ENCODE data around the gene PCDHGA11. TPM values are rescaled to one million over a fixed set of nuclear protein-coding genes. Genes with fewer than 3 reads are reported as not detected.
"Not testable (repeated sequence)": the region's sequence is repeated elsewhere in the genome, so short reads cannot be mapped to it uniquely, and the experiment has no call there.

PCDHGA11 gene
- polyA plus RNA-seq, 12 donors = 2.6 to 5.1 (median 3.4) TPM; not detected in 2

- no peak for DNase-seq
Observed at GRCh38 chr5:141422742-141423291, 2.0 kb downstream of the PCDHGA11 start.

- no peak for DNase-seq
Observed at GRCh38 chr5:141427783-141428426, 7.1 kb downstream of the PCDHGA11 start.

- no peak for DNase-seq
Observed at GRCh38 chr5:141430332-141431113, 9.7 kb downstream of the PCDHGA11 start, which contains the start of gene PCDHGA12. TSS of gene PCDHGA12 (plus strand) at chr5:141430507. CDS start at chr5:141430760, 253 bp downstream.

GRCh38 chr5:141431286-141431685 lies 10.4 kb downstream of the PCDHGA11 start:
- no peak for DNase-seq

GRCh38 chr5:141432308-141432707 lies 11.5 kb downstream of the PCDHGA11 start:
- DNase-seq = not testable (repeated sequence)

GRCh38 chr5:141432726-141433125 lies 11.9 kb downstream of the PCDHGA11 start:
- DNase-seq = not testable (repeated sequence)

GRCh38 chr5:141434006-141434405 lies 13.2 kb downstream of the PCDHGA11 start:
- no peak for DNase-seq

- DNase-seq = no peak
Observed at GRCh38 chr5:141437221-141437620, 16.4 kb downstream of the PCDHGA11 start.

GRCh38 chr5:141439411-141440141 lies 18.7 kb downstream of the PCDHGA11 start:
- no peak for DNase-seq

GRCh38 chr5:141440341-141440740 lies 19.5 kb downstream of the PCDHGA11 start:
- DNase-seq = no peak

GRCh38 chr5:141441571-141442170 lies 20.8 kb downstream of the PCDHGA11 start:
- DNase-seq = no peak

GRCh38 chr5:141465351-141465750 lies 44.5 kb downstream of the PCDHGA11 start:
- DNase-seq = no peak

Other genes starting within 250 kb of the PCDHGA11 start
- 1 to 10 TPM in 11 of 12 donors, not detected in 1; 1.8 to 3.3 (median 2.4) TPM for gene PCDHB7, start 248.4 kb upstream of the PCDHGA11 start, polyA plus RNA-seq (ENCODE audit: insufficient read length in 12 of 12)
- gene PCDHB8, start 243.3 kb upstream of the PCDHGA11 start, polyA plus RNA-seq (ENCODE audit: insufficient read length in 12 of 12) = 1 to 10 TPM in 6 of 12 donors, under 1 TPM in 4, not detected in 2; 0.44 to 1.6 (median 1.2) TPM
- 1 to 10 TPM in 11 of 12 donors, not detected in 1; 2.8 to 6.3 (median 3.9) TPM for gene PCDHB16, start 238.7 kb upstream of the PCDHGA11 start, polyA plus RNA-seq (ENCODE audit: insufficient read length in 12 of 12)
- gene PCDHB9, start 233.9 kb upstream of the PCDHGA11 start, polyA plus RNA-seq (ENCODE audit: insufficient read length in 12 of 12) = 1 to 10 TPM in 10 of 12 donors, not detected in 2; 1.4 to 4.6 (median 2.3) TPM
- 1 to 10 TPM in 10 of 12 donors, not detected in 2; 3.2 to 5.7 (median 4.8) TPM for gene PCDHB10, start 228.7 kb upstream of the PCDHGA11 start, polyA plus RNA-seq (ENCODE audit: insufficient read length in 12 of 12)
- 1 to 10 TPM in 11 of 12 donors, not detected in 1; 1.6 to 3.4 (median 2.5) TPM for gene PCDHB11, start 221.4 kb upstream of the PCDHGA11 start, polyA plus RNA-seq (ENCODE audit: insufficient read length in 12 of 12)
- 1 to 10 TPM in 11 of 12 donors, not detected in 1; 1.9 to 3.8 (median 2.8) TPM for gene PCDHB12, start 212.3 kb upstream of the PCDHGA11 start, polyA plus RNA-seq (ENCODE audit: insufficient read length in 12 of 12)
- 1 to 10 TPM in 11 of 12 donors, not detected in 1; 2.2 to 4.3 (median 3.0) TPM for gene PCDHB13, start 207.1 kb upstream of the PCDHGA11 start, polyA plus RNA-seq (ENCODE audit: insufficient read length in 12 of 12)
- 1 to 10 TPM in 11 of 12 donors, not detected in 1; 5.4 to 9.6 (median 7.0) TPM for gene PCDHB14, start 197.7 kb upstream of the PCDHGA11 start, polyA plus RNA-seq (ENCODE audit: insufficient read length in 12 of 12)
- 10 to 100 TPM in 1 of 12 donors, 1 to 10 TPM in 10, not detected in 1; 5.8 to 12.3 (median 6.8) TPM for gene PCDHB15, start 175.7 kb upstream of the PCDHGA11 start, polyA plus RNA-seq (ENCODE audit: insufficient read length in 12 of 12)
- not detected for gene SLC25A2, start 117.0 kb upstream of the PCDHGA11 start, polyA plus RNA-seq (ENCODE audit: insufficient read length in 12 of 12)
- 100 to 1,000 TPM in 2 of 12 donors, 10 to 100 TPM in 9, not detected in 1; 77.9 to 106 (median 91.7) TPM for gene TAF7, start 100.3 kb upstream of the PCDHGA11 start, polyA plus RNA-seq (ENCODE audit: insufficient read length in 12 of 12)
- under 1 TPM in 10 of 12 donors, not detected in 2; 0.44 to 0.86 (median 0.56) TPM for gene PCDHGA1, start 90.5 kb upstream of the PCDHGA11 start, polyA plus RNA-seq (ENCODE audit: insufficient read length in 12 of 12)
- gene PCDHGA2, start 82.3 kb upstream of the PCDHGA11 start, polyA plus RNA-seq (ENCODE audit: insufficient read length in 12 of 12) = 1 to 10 TPM in 11 of 12 donors, not detected in 1; 1.6 to 5.9 (median 2.5) TPM
- 1 to 10 TPM in 10 of 12 donors, not detected in 2; 1.2 to 1.8 (median 1.4) TPM for gene PCDHGA3, start 77.2 kb upstream of the PCDHGA11 start, polyA plus RNA-seq (ENCODE audit: insufficient read length in 12 of 12)
- gene PCDHGB1, start 71.0 kb upstream of the PCDHGA11 start, polyA plus RNA-seq (ENCODE audit: insufficient read length in 12 of 12) = 1 to 10 TPM in 1 of 12 donors, under 1 TPM in 9, not detected in 2; 0.32 to 1.0 (median 0.65) TPM
- gene PCDHGA4, start 66.0 kb upstream of the PCDHGA11 start, polyA plus RNA-seq (ENCODE audit: insufficient read length in 12 of 12) = 1 to 10 TPM in 9 of 12 donors, under 1 TPM in 1, not detected in 2; 0.93 to 1.9 (median 1.5) TPM
- 1 to 10 TPM in 10 of 12 donors, not detected in 2; 1.8 to 3.0 (median 2.1) TPM for gene PCDHGB2, start 61.1 kb upstream of the PCDHGA11 start, polyA plus RNA-seq (ENCODE audit: insufficient read length in 12 of 12)
- 1 to 10 TPM in 10 of 12 donors, not detected in 2; 2.1 to 3.4 (median 2.7) TPM for gene PCDHGA5, start 56.9 kb upstream of the PCDHGA11 start, polyA plus RNA-seq (ENCODE audit: insufficient read length in 12 of 12)
- 1 to 10 TPM in 8 of 12 donors, under 1 TPM in 2, not detected in 2; 0.94 to 2.0 (median 1.3) TPM for gene PCDHGB3, start 50.8 kb upstream of the PCDHGA11 start, polyA plus RNA-seq (ENCODE audit: insufficient read length in 12 of 12)
- gene PCDHGA6, start 47.2 kb upstream of the PCDHGA11 start, polyA plus RNA-seq (ENCODE audit: insufficient read length in 12 of 12) = 1 to 10 TPM in 10 of 12 donors, not detected in 2; 2.5 to 5.4 (median 3.5) TPM
- gene PCDHGA7, start 38.3 kb upstream of the PCDHGA11 start, polyA plus RNA-seq (ENCODE audit: insufficient read length in 12 of 12) = 1 to 10 TPM in 10 of 12 donors, not detected in 2; 1.1 to 2.0 (median 1.6) TPM
- gene PCDHGB4, start 33.4 kb upstream of the PCDHGA11 start, polyA plus RNA-seq (ENCODE audit: insufficient read length in 12 of 12) = 1 to 10 TPM in 11 of 12 donors, not detected in 1; 1.9 to 3.5 (median 2.3) TPM
- 1 to 10 TPM in 1 of 12 donors, under 1 TPM in 9, not detected in 2; 0.34 to 1.1 (median 0.66) TPM for gene PCDHGA8, start 28.4 kb upstream of the PCDHGA11 start, polyA plus RNA-seq (ENCODE audit: insufficient read length in 12 of 12)
- gene PCDHGB5, start 23.1 kb upstream of the PCDHGA11 start, polyA plus RNA-seq (ENCODE audit: insufficient read length in 12 of 12) = 1 to 10 TPM in 11 of 12 donors, not detected in 1; 2.7 to 7.7 (median 4.0) TPM
- 1 to 10 TPM in 11 of 12 donors, not detected in 1; 2.8 to 5.2 (median 4.2) TPM for gene PCDHGA9, start 18.3 kb upstream of the PCDHGA11 start, polyA plus RNA-seq (ENCODE audit: insufficient read length in 12 of 12)
- gene PCDHGB6, start 13.0 kb upstream of the PCDHGA11 start, polyA plus RNA-seq (ENCODE audit: insufficient read length in 12 of 12) = 1 to 10 TPM in 11 of 12 donors, not detected in 1; 2.8 to 7.7 (median 4.3) TPM
- 1 to 10 TPM in 11 of 12 donors, not detected in 1; 1.3 to 3.4 (median 1.8) TPM for gene PCDHGA10, start 8.1 kb upstream of the PCDHGA11 start, polyA plus RNA-seq (ENCODE audit: insufficient read length in 12 of 12)
- 10 to 100 TPM in 3 of 12 donors, 1 to 10 TPM in 8, not detected in 1; 6.5 to 14.7 (median 8.6) TPM for gene PCDHGB7, start 3.4 kb upstream of the PCDHGA11 start, polyA plus RNA-seq (ENCODE audit: insufficient read length in 12 of 12)
- 1 to 10 TPM in 10 of 12 donors, not detected in 2; 1.2 to 4.6 (median 2.1) TPM for gene PCDHGA12, start 9.5 kb downstream of the PCDHGA11 start, polyA plus RNA-seq (ENCODE audit: insufficient read length in 12 of 12)
- gene PCDHGC3, start 54.9 kb downstream of the PCDHGA11 start, polyA plus RNA-seq (ENCODE audit: insufficient read length in 12 of 12) = 100 to 1,000 TPM in 7 of 12 donors, 10 to 100 TPM in 4, not detected in 1; 86.1 to 193 (median 119) TPM
- 1 to 10 TPM in 9 of 12 donors, under 1 TPM in 1, not detected in 2; 0.93 to 2.7 (median 1.7) TPM for gene PCDHGC4, start 64.0 kb downstream of the PCDHGA11 start, polyA plus RNA-seq (ENCODE audit: insufficient read length in 12 of 12)
- gene PCDHGC5, start 68.0 kb downstream of the PCDHGA11 start, polyA plus RNA-seq (ENCODE audit: insufficient read length in 12 of 12) = 1 to 10 TPM in 2 of 12 donors, under 1 TPM in 8, not detected in 2; 0.19 to 1.3 (median 0.71) TPM
- 10 to 100 TPM in 11 of 12 donors, not detected in 1; 19.9 to 47.9 (median 22.4) TPM for gene DIAPH1, start 197.9 kb downstream of the PCDHGA11 start, polyA plus RNA-seq (ENCODE audit: insufficient read length in 12 of 12)
- gene HDAC3, start 215.8 kb downstream of the PCDHGA11 start, polyA plus RNA-seq (ENCODE audit: insufficient read length in 12 of 12) = 10 to 100 TPM in 11 of 12 donors, not detected in 1; 36.9 to 87.4 (median 51.4) TPM
- under 1 TPM in 10 of 12 donors, not detected in 2; 0.10 to 0.84 (median 0.29) TPM for gene RELL2, start 215.9 kb downstream of the PCDHGA11 start, polyA plus RNA-seq (ENCODE audit: insufficient read length in 12 of 12)
- 10 to 100 TPM in 3 of 12 donors, 1 to 10 TPM in 8, not detected in 1; 4.3 to 32.7 (median 7.8) TPM for gene FCHSD1, start 230.4 kb downstream of the PCDHGA11 start, polyA plus RNA-seq (ENCODE audit: insufficient read length in 12 of 12)

All from muscle of arm (tissue), 12 donors.